ENCODE data around the gene NLK. TPM values are rescaled to one million over a fixed set of nuclear protein-coding genes. Genes with fewer than 3 reads are reported as not detected.
"Not testable (repeated sequence)": the region's sequence is repeated elsewhere in the genome, so short reads cannot be mapped to it uniquely, and the experiment has no call there.

NLK gene
- total RNA-seq, 1 experiment from 2014 or later, result 14.9 TPM

GRCh38 chr17:28242791-28243190 lies 200.3 kb downstream of the NLK start:
- Histone ChIP-seq H3K9me2 (replicated peaks; ENCODE audit: low read length) (no peaks in the 10 kb centered on the region), H3K9ac (ENCODE audit: low read length) (no peak overlapping the region), H3F3A (ENCODE audit: low read length, unreplicated experiment) (no peaks in the 10 kb centered on the region), H4K20me1 (ENCODE audit: low read length) (no peaks in the 10 kb centered on the region), H3K4me2 (ENCODE audit: low read length) (no peak overlapping the region), H3K27ac (ENCODE audit: low read length) (no peak overlapping the region), H3K36me3 (ENCODE audit: low read depth, low read length) (no peaks in the 10 kb centered on the region), H3K9me3 (ENCODE audit: low read length) (no peaks in the 10 kb centered on the region), H2AFZ (ENCODE audit: low read length) (no peak overlapping the region), H3K4me3 (ENCODE audit: low read length) (no peak overlapping the region), H3K79me2 (ENCODE audit: low read length) (no peaks in the 10 kb centered on the region), H3K4me1 (ENCODE audit: insufficient read depth, low read length) (no peaks in the 10 kb centered on the region), H3K27me3 (ENCODE audit: low read length) (no peaks in the 10 kb centered on the region)
- BruUV-seq (replicated peaks), result no TSS peak
- TF ChIP-seq EZH2phosphoT487 (IDR thresholded peaks at IDR 0.05; ENCODE audit: borderline replicate concordance, low read length), result no peak
- no peak for TF ChIP-seq CTCF (conservative IDR thresholded peaks at IDR 0.05; ENCODE audit: low read depth, low read length)
- no peak for TF ChIP-seq EZH2 (IDR thresholded peaks at IDR 0.05; ENCODE audit: low read length, unreplicated experiment)
- ChIA-PET CTCF (no interaction called here), POLR2A (ENCODE audit: unreplicated experiment) (no interaction called here)
- ATAC-seq, result no peak
- DNase-seq, result no peak
- intact Hi-C loops (cut with micrococcal nuclease), result no loop called here

- H3K36me3 ChIP-seq (ENCODE audit: low read depth, low read length); H3K27me3 ChIP-seq (ENCODE audit: low read length); CTCF ChIA-PET; H3K4me3 ChIP-seq (ENCODE audit: low read length); H3K9me2 ChIP-seq (replicated peaks; ENCODE audit: low read length); intact Hi-C loops (cut with micrococcal nuclease); H3K9ac ChIP-seq (ENCODE audit: low read length); DNase-seq; H4K20me1 ChIP-seq (ENCODE audit: low read length); H3F3A ChIP-seq (ENCODE audit: low read length, unreplicated experiment); H3K9me3 ChIP-seq (ENCODE audit: low read length); H3K27ac ChIP-seq (ENCODE audit: low read length); BruUV-seq (replicated peaks); H3K79me2 ChIP-seq (ENCODE audit: low read length); ATAC-seq; H2AFZ ChIP-seq (ENCODE audit: low read length); H3K4me2 ChIP-seq (ENCODE audit: low read length); H3K4me1 ChIP-seq (ENCODE audit: insufficient read depth, low read length); POLR2A ChIA-PET (ENCODE audit: unreplicated experiment): not testable (repeated sequence)
Observed at GRCh38 chr17:28243268-28243667, 200.8 kb downstream of the NLK start.

GRCh38 chr17:28244446-28244845 lies 202.0 kb downstream of the NLK start:
- ATAC-seq (no peak), DNase-seq (no peak)
- H3K4me2 ChIP-seq (ENCODE audit: low read length), result no peak overlapping the region
- no peak for TF ChIP-seq EZH2phosphoT487 (IDR thresholded peaks at IDR 0.05; ENCODE audit: borderline replicate concordance, low read length)
- no peak for TF ChIP-seq EZH2 (IDR thresholded peaks at IDR 0.05; ENCODE audit: low read length, unreplicated experiment)
- no peak for TF ChIP-seq CTCF (conservative IDR thresholded peaks at IDR 0.05; ENCODE audit: low read depth, low read length)
- intact Hi-C loops (cut with micrococcal nuclease), result no loop called here
- H3K79me2 ChIP-seq (ENCODE audit: low read length), result no peaks in the 10 kb centered on the region
- H2AFZ ChIP-seq (ENCODE audit: low read length), result no peak overlapping the region
- H3K4me1 ChIP-seq (ENCODE audit: insufficient read depth, low read length), result no peaks in the 10 kb centered on the region
- CTCF ChIA-PET, result no interaction called here
- H3K9ac ChIP-seq (ENCODE audit: low read length), result no peak overlapping the region
- H3K9me3 ChIP-seq (ENCODE audit: low read length), result no peaks in the 10 kb centered on the region
- no peaks in the 10 kb centered on the region for H3K9me2 ChIP-seq (replicated peaks; ENCODE audit: low read length)
- no peak overlapping the region for H3K27ac ChIP-seq (ENCODE audit: low read length)
- H4K20me1 ChIP-seq (ENCODE audit: low read length), result no peaks in the 10 kb centered on the region
- POLR2A ChIA-PET (ENCODE audit: unreplicated experiment), result no interaction called here
- BruUV-seq (replicated peaks), result no TSS peak
- no peaks in the 10 kb centered on the region for H3F3A ChIP-seq (ENCODE audit: low read length, unreplicated experiment)
- no peak overlapping the region for H3K4me3 ChIP-seq (ENCODE audit: low read length)
- no peaks in the 10 kb centered on the region for H3K36me3 ChIP-seq (ENCODE audit: low read depth, low read length)
- no peaks in the 10 kb centered on the region for H3K27me3 ChIP-seq (ENCODE audit: low read length)

Other genes starting within 250 kb of the NLK start
- not detected in 2 replicates for gene NOS2, start 242.1 kb upstream of the NLK start, total RNA-seq (2014; rRNA removed)
- gene LYRM9, start 149.3 kb upstream of the NLK start, total RNA-seq (2014; rRNA removed), result 0.52 and 0.58 TPM in 2 replicates